Neural progenitor cell (in vitro differentiated cells): ENCODE results near the gene GRPR.

Experiments used
- CTCF ChIP-seq: fragments of 200-600 bp; sonication (generic); IDR thresholded peaks from 2 replicates; pipeline ENCODE4 v1.5.1; 2017; ENCODE audit warnings: antibody characterized with exemption, mild to moderate bottlenecking
- EZH2 ChIP-seq: fragments of 200-600 bp; sonication (generic); IDR thresholded peaks from 2 replicates; pipeline ENCODE4 v1.6.1; 2017; ENCODE audit warnings: antibody characterized with exemption, mild to moderate bottlenecking, moderate library complexity

- no peak for TF ChIP-seq EZH2
- TF ChIP-seq CTCF = no peak
Measured at GRCh38 chrX:16140448-16140847, 17.1 kb downstream of the GRPR start.
